ENCODE measurements around the gene HDDC3. TPM values are rescaled to one million over a fixed set of nuclear protein-coding genes. Genes with fewer than 3 reads are reported as not detected.
"Not testable (repeated sequence)": the region's sequence is repeated elsewhere in the genome, so short reads cannot be mapped to it uniquely, and the experiment has no call there.

HDDC3 gene
- total RNA-seq, 1 experiment from 2014 or later: 5.3 TPM

DNA sequence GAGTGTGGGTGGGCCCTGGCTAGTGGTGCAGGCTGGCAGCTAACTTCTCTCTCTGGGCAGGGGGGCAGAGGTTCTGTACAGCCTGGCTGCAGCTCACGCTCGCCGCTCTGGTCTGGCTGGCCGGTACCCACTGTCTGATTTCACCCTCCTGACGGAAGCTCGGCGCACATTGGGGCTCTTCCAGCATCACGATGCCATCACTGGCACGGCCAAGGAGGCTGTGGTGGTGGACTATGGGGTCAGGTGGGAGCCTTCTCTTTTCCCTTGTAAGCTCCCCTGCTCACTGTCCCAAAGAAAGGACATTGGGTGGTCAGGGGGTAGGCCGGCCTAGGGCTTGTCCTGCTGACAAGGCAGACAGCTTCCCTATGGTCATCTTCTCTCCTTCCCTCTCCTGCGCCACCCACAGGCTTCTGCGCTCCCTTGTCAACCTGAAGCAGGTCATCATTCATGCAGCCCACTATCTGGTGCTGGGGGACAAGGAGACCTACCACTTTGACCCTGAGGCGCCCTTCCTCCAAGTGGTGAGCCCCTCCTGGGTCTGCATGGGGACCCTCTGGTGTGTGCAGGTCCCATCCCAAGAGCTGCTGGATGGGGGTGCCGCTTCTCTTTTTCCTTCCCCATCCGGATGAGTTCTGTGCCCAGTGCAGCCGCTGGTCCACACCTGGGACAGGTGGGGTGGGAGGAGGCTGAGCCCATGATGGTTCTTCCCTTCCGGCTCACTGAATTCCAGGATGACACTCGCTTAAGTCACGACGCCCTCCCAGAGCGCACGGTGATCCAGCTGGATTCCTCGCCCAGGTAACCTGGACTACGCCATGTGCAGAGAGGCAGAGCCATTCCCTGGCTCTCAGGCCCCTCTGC is 21.7 kb downstream of the HDDC3 start:
- in situ Hi-C loops (cut with HindIII; ENCODE audit: low pct_unique_long_range_greater_than_20kb, low sequenced_read_pairs): no loop called here
- Histone ChIP-seq H3K4me3 (ENCODE audit: low read depth in 2 of 2, low read length in 2 of 2) (no peak overlapping the region), H3K9me3 (ENCODE audit: control insufficient read depth, insufficient read depth, low read depth, low read length) (no peaks in the 10 kb centered on the region), H3K36me3 (ENCODE audit: control insufficient read depth, insufficient read depth, low read length) (peaks cover 9% of the 10 kb centered on the region; the same call in 1 of the 2 replicates), H3K4me1 (ENCODE audit: control insufficient read depth, insufficient read depth, low read length) (no peaks in the 10 kb centered on the region), H3K27me3 (ENCODE audit: control insufficient read depth, insufficient read depth, low read length) (no peaks in the 10 kb centered on the region), H3K27ac (ENCODE audit: low read length) (no peak overlapping the region)
- TF ChIP-seq, protein P1, sequence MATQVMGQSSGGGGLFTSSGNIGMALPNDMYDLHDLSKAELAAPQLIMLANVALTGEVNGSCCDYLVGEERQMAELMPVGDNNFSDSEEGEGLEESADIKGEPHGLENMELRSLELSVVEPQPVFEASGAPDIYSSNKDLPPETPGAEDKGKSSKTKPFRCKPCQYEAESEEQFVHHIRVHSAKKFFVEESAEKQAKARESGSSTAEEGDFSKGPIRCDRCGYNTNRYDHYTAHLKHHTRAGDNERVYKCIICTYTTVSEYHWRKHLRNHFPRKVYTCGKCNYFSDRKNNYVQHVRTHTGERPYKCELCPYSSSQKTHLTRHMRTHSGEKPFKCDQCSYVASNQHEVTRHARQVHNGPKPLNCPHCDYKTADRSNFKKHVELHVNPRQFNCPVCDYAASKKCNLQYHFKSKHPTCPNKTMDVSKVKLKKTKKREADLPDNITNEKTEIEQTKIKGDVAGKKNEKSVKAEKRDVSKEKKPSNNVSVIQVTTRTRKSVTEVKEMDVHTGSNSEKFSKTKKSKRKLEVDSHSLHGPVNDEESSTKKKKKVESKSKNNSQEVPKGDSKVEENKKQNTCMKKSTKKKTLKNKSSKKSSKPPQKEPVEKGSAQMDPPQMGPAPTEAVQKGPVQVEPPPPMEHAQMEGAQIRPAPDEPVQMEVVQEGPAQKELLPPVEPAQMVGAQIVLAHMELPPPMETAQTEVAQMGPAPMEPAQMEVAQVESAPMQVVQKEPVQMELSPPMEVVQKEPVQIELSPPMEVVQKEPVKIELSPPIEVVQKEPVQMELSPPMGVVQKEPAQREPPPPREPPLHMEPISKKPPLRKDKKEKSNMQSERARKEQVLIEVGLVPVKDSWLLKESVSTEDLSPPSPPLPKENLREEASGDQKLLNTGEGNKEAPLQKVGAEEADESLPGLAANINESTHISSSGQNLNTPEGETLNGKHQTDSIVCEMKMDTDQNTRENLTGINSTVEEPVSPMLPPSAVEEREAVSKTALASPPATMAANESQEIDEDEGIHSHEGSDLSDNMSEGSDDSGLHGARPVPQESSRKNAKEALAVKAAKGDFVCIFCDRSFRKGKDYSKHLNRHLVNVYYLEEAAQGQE (IDR thresholded peaks at IDR 0.05; ENCODE audit: insufficient read depth in 1 of 2, low read depth in 2 of 2, low read length in 1 of 2): no peak
- TF ChIP-seq SIN3A (IDR thresholded peaks at IDR 0.05; ENCODE audit: borderline replicate concordance, insufficient read depth, low read depth, low read length): no peak
- TF ChIP-seq TCF7L2 (IDR thresholded peaks at IDR 0.05; ENCODE audit: low read depth, low read length): no peak
- TF ChIP-seq, protein P2, sequence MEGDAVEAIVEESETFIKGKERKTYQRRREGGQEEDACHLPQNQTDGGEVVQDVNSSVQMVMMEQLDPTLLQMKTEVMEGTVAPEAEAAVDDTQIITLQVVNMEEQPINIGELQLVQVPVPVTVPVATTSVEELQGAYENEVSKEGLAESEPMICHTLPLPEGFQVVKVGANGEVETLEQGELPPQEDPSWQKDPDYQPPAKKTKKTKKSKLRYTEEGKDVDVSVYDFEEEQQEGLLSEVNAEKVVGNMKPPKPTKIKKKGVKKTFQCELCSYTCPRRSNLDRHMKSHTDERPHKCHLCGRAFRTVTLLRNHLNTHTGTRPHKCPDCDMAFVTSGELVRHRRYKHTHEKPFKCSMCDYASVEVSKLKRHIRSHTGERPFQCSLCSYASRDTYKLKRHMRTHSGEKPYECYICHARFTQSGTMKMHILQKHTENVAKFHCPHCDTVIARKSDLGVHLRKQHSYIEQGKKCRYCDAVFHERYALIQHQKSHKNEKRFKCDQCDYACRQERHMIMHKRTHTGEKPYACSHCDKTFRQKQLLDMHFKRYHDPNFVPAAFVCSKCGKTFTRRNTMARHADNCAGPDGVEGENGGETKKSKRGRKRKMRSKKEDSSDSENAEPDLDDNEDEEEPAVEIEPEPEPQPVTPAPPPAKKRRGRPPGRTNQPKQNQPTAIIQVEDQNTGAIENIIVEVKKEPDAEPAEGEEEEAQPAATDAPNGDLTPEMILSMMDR (IDR thresholded peaks at IDR 0.05): no peak
- no peak for TF ChIP-seq POLR2AphosphoS5 (IDR thresholded peaks at IDR 0.05; ENCODE audit: low read depth, low read length)
- intact Hi-C loops (cut with micrococcal nuclease; ENCODE audit: unreplicated experiment): no loop called here
- CTCF ChIA-PET: no interaction called here
- DNase-seq (ENCODE audit: low read depth, low spot score): no peak
- POLR2A ChIA-PET: no interaction called here
- no TSS peak for BruUV-seq (replicated peaks)
- no peak; the same call in 1 of the 2 replicates for ATAC-seq

DNA sequence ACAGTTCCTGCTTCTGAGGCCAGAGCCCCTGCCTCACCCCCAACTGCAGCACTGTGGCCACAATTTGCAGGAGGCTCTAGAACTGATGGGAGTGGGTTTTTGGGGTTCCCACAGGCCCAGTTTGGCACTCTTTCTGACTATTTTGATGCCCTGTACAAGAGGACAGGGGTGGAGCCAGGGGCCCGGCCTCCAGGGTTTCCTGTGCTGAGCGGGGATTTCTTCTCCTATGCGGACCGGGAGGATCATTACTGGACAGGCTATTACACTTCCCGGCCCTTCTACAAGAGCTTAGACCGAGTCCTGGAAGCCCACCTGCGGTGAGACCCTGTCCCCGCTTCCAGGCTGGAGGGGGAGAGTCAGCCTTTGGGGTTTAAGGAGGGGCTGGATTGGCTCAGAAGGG is 22.4 kb downstream of the HDDC3 start:
- H3K4me1 ChIP-seq (ENCODE audit: control insufficient read depth, insufficient read depth, low read length): no peaks in the 10 kb centered on the region
- ATAC-seq: no peak
- TF ChIP-seq POLR2AphosphoS5 (IDR thresholded peaks at IDR 0.05; ENCODE audit: low read depth, low read length) (no peak), TCF7L2 (IDR thresholded peaks at IDR 0.05; ENCODE audit: low read depth, low read length) (no peak), SIN3A (IDR thresholded peaks at IDR 0.05; ENCODE audit: borderline replicate concordance, insufficient read depth, low read depth, low read length) (no peak)
- TF ChIP-seq, protein P2 (IDR thresholded peaks at IDR 0.05): no peak
- TF ChIP-seq, protein P1 (IDR thresholded peaks at IDR 0.05; ENCODE audit: insufficient read depth in 1 of 2, low read depth in 2 of 2, low read length in 1 of 2): no peak
- peaks cover 10% of the 10 kb centered on the region; the same call in 1 of the 2 replicates for H3K36me3 ChIP-seq (ENCODE audit: control insufficient read depth, insufficient read depth, low read length)
- ChIA-PET CTCF (no interaction called here), POLR2A (interaction anchor here (0.5 kb wide), 1 partner anchor 195 kb away, joined by 3 read pairs; no protein-coding TSS in a partner anchor)
- intact Hi-C loops (cut with micrococcal nuclease; ENCODE audit: unreplicated experiment) (no loop called here), in situ Hi-C loops (cut with HindIII; ENCODE audit: low pct_unique_long_range_greater_than_20kb, low sequenced_read_pairs) (no loop called here)
- H3K27me3 ChIP-seq (ENCODE audit: control insufficient read depth, insufficient read depth, low read length): no peaks in the 10 kb centered on the region
- no peak for DNase-seq (ENCODE audit: low read depth, low spot score)
- no peak overlapping the region for H3K4me3 ChIP-seq (ENCODE audit: low read depth in 2 of 2, low read length in 2 of 2)
- no peak overlapping the region for H3K27ac ChIP-seq (ENCODE audit: low read length)
- H3K9me3 ChIP-seq (ENCODE audit: control insufficient read depth, insufficient read depth, low read depth, low read length): no peaks in the 10 kb centered on the region
- BruUV-seq (replicated peaks): no TSS peak

DNA sequence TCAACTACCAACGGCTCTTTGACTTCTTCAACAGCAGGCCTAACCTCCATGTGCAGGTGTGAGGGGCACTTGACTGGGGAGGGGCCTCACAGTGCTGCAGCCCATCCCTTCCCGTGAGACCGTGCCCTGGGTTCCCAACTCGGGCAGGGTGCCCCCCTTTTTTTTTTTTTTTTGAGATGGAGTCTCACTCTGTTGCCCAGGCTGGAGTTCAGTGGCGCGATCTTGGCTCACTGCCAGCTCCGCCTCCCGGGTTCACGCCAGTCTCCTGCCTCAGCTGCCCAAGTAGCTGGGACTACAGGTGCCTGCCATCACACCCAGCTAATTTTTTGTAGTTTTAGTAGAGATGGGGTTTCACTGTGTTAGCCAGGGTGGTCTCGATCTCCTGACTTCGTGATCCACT is 22.9 kb downstream of the HDDC3 start:
- H3K27me3 ChIP-seq (ENCODE audit: control insufficient read depth, insufficient read depth, low read length); H3K36me3 ChIP-seq (ENCODE audit: control insufficient read depth, insufficient read depth, low read length); in situ Hi-C loops (cut with HindIII; ENCODE audit: low pct_unique_long_range_greater_than_20kb, low sequenced_read_pairs); ATAC-seq; H3K4me1 ChIP-seq (ENCODE audit: control insufficient read depth, insufficient read depth, low read length); BruUV-seq (replicated peaks); DNase-seq (ENCODE audit: low read depth, low spot score); H3K9me3 ChIP-seq (ENCODE audit: control insufficient read depth, insufficient read depth, low read depth, low read length); H3K4me3 ChIP-seq (ENCODE audit: low read depth in 2 of 2, low read length in 2 of 2); intact Hi-C loops (cut with micrococcal nuclease; ENCODE audit: unreplicated experiment); H3K27ac ChIP-seq (ENCODE audit: low read length); CTCF ChIA-PET: not testable (repeated sequence)
- POLR2A ChIA-PET: interaction anchor here (0.5 kb wide), 1 partner anchor 195 kb away, joined by 3 read pairs; no protein-coding TSS in a partner anchor
